ENCODE measurements around the gene PPOX. TPM values are rescaled to one million over a fixed set of nuclear protein-coding genes. Genes with fewer than 3 reads are reported as not detected.

PPOX gene
- total RNA-seq, 1 experiment from 2014 or later = 40.3 TPM

DNA sequence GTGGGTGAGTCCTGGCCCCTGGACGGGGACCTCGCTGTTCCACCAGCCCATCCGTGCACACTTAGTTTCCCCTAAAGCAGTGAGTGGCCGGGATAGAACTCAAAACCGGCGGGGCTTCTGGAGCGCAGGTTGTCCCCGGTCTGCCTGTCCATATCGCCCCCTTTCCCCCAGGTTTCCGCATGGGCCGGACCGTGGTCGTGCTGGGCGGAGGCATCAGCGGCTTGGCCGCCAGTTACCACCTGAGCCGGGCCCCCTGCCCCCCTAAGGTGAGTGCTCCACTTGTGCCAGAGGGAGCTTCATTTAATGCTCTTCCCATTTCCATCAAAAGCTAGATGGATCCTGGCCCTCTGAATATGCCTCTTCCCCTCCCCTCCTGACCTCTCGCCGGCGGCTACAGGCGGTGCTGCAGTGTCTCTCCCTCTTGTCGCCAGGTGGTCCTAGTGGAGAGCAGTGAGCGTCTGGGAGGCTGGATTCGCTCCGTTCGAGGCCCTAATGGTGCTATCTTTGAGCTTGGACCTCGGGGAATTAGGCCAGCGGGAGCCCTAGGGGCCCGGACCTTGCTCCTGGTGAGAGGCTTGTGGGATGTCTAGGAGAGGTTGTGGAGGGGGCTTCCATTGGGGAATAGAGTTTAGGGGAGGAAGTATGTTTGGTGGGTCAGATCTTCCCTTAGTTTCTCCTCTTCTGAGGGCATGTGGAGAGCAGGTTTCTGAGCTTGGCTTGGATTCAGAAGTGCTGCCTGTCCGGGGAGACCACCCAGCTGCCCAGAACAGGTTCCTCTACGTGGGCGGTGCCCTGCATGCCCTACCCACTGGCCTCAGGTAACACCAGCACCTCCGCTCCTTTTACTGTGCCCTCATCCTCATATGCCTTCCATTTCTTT lies 683 bp downstream of the PPOX start:
- no peak for DNase-seq
- no peaks in the 10 kb centered on the region for H3K9me3 ChIP-seq
- H3K27me3 ChIP-seq = no peaks in the 10 kb centered on the region
- peak overlapping the region; percentile 74 for H3K4me3 ChIP-seq
- peaks cover 45% of the 10 kb centered on the region for H3K36me3 ChIP-seq

DNA sequence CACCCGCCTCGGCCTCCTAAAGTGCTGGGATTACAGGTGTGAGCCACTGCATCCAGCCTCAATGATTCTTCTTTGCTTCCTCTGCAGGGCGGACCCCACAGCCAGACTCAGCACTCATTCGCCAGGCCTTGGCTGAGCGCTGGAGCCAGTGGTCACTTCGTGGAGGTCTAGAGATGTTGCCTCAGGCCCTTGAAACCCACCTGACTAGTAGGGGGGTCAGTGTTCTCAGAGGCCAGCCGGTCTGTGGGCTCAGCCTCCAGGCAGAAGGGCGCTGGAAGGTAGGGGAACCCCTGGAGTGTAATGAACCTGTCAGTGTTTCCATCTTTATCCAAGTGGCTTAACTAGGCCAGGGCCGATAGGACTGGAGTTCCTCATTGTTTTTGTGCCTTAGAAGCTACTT lies 2.7 kb downstream of the PPOX start:
- H3K36me3 ChIP-seq = peaks cover 48% of the 10 kb centered on the region

DNA sequence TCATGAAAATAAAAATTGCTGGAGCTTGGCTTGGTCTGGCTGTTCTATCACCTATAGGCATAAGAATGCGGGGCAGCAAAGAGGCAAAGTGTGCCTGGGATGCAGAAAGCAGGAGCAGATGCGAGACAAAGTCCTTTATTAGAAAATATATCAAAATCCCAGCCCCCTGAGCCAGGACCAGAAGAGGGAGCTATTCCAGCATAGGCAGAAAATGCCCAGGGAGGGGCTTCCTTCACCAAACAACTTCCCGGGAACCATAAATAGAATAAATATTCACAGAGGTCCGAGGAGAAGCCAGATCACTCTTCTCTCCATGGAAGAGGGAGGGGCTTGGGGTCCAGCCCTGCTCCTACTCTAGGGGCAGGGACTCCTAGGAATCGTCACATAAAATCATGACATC lies 5.0 kb downstream of the PPOX start:
- no peak for DNase-seq
- H3K9me3 ChIP-seq = no peaks in the 10 kb centered on the region
- H3K4me3 ChIP-seq = no peak overlapping the region
- H3K27me3 ChIP-seq = no peaks in the 10 kb centered on the region
- H3K36me3 ChIP-seq = peaks cover 57% of the 10 kb centered on the region

More for the DNA sequence above, 2.7 kb downstream of the PPOX start:
- Histone ChIP-seq H3K27me3 (no peaks in the 10 kb centered on the region), H3K4me3 (no peak overlapping the region), H3K9me3 (no peaks in the 10 kb centered on the region)
- DNase-seq = no peak

DNA sequence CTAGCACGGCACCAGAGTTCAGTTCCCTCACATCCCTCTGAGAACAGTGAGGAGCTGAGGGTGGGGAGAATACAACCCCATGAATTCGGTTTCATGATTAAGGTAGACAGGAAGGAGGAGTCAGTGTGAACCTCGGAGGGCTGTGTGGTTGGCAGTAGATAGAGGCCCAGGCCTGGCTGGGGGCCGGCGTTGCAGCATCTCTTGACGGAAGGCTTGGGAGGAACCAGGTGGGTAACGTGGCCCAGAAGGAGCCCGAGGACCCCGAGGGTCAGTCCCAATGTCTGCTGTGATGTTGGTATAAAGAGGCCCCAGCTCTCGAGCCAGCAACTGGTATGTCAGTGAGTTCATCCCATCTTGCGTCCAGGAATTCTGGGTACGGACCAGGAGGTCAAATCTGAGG lies 5.5 kb downstream of the PPOX start:
- DNase-seq = no peak
- Histone ChIP-seq H3K4me3 (no peak overlapping the region), H3K9me3 (no peaks in the 10 kb centered on the region), H3K27me3 (no peaks in the 10 kb centered on the region), H3K36me3 (peaks cover 59% of the 10 kb centered on the region)

DNA sequence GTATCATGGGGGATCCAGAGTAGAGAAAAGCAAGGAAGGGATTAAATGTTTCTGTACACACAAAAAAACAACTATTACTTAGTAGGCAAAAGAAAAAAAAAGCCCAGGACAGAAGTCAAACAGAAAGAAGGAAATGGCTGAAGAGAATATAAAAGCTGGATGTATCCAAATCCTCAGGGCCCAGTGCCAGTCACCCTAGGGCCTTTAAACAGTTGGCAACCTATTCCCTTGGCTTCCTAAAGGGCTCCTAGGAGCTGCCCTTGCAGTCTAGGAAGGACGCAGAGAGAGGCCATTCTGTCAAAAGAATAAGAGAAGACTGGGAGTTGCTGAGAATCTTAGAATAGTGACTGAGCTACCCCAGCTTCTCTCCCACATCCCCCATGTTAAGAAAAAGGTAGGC lies 6.1 kb downstream of the PPOX start:
- Histone ChIP-seq H3K9me3 (no peaks in the 10 kb centered on the region), H3K27me3 (no peaks in the 10 kb centered on the region), H3K4me3 (no peak overlapping the region), H3K36me3 (peaks cover 59% of the 10 kb centered on the region)
- no peak for DNase-seq

DNA sequence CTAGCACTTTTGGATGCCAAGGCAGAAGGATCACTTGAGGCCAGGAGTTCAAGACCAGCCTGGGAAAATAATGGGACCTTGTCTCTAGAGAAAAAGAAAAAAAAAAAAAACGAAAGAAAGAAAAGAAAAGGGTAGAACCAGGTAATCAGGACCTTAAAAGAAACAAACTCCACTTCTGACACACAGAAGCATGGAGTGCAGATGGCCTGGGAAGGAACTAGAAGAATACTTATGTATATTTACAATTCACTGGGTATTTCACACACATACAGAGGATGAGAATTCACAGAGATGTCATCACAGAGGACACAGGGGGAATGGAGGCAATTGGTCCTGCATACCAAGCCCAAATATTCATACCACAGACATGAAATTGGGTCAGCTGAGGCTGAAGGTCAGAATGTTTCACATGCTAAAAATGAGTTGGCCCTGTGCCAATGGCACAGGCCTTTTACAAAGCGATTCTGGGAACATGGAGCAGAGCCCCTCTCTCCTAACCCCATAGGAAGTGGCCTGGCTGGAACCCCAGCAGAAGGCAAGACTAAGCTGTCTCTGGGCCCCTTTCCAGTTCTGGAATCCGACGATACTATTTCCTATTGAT lies 6.7 kb downstream of the PPOX start:
- Histone ChIP-seq H3K36me3 (peaks cover 59% of the 10 kb centered on the region), H3K27me3 (no peaks in the 10 kb centered on the region), H3K9me3 (no peaks in the 10 kb centered on the region), H3K4me3 (no peak overlapping the region)
- peak; percentile 41 for DNase-seq

DNA sequence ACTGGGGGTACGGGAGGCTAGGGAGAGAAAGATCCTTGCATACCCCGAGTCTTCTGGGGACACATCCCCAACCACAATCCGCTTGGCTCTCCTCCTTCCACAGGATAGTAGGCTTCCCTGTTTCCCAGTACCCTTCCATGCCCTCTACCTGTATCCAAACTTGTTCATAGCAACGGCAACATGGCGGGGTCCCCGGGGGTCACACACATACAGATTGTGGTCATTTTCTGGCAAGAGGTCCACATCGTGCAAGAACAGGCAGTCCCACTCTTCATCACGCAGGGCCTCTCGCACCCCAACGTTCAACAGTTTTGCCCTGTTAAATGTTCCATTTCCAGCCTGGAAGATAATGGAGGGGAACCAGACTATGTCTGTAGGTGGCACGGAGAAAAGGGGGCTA lies 7.5 kb downstream of the PPOX start:
- H3K4me3 ChIP-seq = no peak overlapping the region
- H3K9me3 ChIP-seq = no peaks in the 10 kb centered on the region
- no peaks in the 10 kb centered on the region for H3K27me3 ChIP-seq
- peaks cover 58% of the 10 kb centered on the region for H3K36me3 ChIP-seq
- no peak for DNase-seq

DNA sequence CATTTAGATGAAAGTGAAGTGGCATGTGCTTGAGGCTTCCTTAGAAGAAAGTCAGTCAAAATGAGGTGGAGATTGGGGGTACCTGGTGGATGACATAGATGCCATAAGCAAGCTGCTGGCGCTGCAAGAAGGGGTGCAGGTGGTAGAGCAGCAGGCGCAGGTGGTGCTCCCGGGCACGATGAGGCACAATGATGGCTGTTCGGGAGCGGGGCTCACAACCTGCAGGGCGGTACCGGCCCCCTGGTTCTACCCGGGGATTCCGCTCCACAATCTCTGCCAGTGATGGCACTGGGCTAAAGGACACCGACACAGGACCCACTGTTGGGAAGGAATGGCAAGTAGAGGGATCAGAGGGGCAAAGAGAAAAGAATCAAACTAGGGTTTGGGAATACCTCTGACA lies 8.7 kb downstream of the PPOX start:
- no peaks in the 10 kb centered on the region for H3K27me3 ChIP-seq
- H3K9me3 ChIP-seq = no peaks in the 10 kb centered on the region
- H3K4me3 ChIP-seq = no peak overlapping the region
- H3K36me3 ChIP-seq = peaks cover 50% of the 10 kb centered on the region
- DNase-seq = no peak

DNA sequence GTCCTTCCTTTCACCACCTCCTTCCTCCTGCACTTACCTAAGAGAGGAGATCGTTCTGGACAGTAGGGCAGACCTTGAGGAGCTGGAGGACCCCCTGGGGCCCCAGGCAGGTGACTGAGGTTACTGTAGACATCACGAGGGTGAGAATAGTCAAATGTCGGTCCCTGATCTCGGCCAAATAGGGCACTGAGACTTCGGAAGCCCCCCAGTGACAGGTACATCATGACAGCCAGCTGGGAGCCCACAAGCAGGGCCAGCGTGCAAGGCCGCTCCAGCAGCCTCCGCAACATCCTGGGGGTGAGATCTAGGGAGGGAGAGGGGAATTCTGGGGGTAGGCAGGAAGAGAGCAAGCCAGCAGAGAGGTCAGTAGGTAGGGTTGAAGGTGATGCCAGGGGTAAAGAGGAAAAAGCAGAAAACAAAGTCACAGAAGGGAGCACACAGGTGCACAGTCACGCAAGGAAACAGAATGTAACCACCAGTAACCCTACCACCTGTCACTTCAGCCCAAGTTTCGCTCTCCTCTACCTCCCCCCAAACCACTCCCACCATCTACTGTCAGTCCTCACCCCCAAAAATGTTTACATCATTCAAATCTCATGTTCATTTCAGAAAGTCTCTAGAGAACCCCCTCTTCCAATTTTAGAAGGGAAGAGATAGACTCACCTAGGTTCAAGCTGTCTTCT lies 9.7 kb downstream of the PPOX start:
- DNase-seq = no peak
- Histone ChIP-seq H3K9me3 (no peaks in the 10 kb centered on the region), H3K36me3 (peaks cover 43% of the 10 kb centered on the region), H3K27me3 (no peaks in the 10 kb centered on the region), H3K4me3 (no peak overlapping the region)

DNA sequence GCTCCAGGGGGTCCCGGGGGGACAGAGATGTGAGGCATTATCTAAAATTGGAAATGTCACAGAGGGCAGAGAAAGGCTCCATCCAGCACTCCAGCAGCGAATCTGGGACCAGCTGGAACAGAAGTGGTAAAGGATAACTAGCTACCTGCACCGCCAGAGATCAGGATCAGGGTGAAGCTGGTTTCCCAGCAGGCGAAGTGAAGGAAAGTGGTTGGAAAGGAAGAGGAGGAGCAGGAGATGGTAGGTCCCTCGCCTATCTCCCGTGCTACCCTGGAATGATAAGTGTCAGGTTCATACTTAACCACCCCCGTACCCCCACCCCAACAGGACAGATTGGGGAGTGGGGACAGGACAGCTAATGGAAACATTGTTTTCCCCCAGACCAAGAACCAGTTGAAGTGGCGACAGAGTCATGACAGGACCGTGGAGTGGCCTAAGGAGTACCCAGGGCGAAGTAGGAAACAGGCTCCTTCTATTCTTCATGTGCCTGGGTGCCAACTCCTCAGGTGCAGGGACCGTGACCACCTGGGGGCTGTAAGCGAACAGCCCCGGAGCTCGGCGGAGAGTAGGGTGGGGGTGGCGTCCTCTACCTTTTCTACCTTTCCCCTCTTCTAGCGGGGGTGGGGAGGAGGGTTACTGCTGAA lies 10.4 kb downstream of the PPOX start:
- Histone ChIP-seq H3K36me3 (peaks cover 37% of the 10 kb centered on the region), H3K27me3 (no peaks in the 10 kb centered on the region), H3K9me3 (no peaks in the 10 kb centered on the region), H3K4me3 (peak overlapping the region; percentile 91)
- no peak for DNase-seq

DNA sequence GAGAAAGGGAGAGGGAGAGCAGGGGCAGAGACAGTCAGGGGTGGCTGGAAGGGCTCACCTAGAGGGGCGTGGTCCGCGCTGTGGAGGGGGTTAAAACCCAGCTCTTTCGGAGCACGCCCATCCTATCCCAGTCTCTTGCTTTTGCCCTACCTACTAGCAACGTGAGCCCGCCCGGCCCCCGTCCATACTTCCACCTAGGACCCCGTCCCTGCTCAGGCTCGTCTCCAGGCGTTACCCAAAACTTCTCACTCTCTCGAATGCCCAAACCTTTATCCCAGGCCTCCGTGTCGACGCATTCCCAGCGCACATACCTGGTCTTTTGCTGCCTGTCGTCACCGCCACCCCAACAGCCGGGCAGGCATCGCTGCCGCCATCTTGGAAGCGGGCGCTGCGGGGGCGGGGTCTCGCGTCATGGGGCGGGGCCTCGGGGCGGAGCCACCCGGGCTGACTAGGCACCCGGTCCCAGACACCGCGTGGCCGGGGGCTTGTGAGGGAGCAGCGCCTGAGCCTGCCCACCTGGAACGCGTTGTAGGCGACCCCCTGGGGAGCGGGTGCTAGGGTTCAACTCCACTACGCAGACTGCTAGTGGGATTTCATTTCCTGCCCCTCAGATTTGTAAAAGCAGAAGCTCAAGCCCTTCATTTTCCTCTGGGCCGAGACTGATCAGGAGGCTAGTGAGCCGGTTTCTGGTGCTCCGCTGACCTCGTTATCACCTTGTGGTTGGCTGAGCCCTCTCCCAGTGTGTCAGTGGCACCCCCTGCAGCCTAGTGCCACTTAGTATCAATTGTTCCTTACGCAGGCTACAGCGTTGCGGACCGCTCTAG lies 11.1 kb downstream of the PPOX start, which contains the start of gene B4GALT3:
TSS of gene B4GALT3 (minus strand) at position 396 of the 824 bp plus-strand sequence. CDS start 1,447 bp downstream, outside the sequence.
- H3K9me3 ChIP-seq = no peaks in the 10 kb centered on the region
- peaks cover 29% of the 10 kb centered on the region for H3K36me3 ChIP-seq
- peak; percentile 88 for DNase-seq
- H3K4me3 ChIP-seq = peak within 1 kb of the TSS; percentile 91
- H3K27me3 ChIP-seq = no peaks in the 10 kb centered on the region

DNA sequence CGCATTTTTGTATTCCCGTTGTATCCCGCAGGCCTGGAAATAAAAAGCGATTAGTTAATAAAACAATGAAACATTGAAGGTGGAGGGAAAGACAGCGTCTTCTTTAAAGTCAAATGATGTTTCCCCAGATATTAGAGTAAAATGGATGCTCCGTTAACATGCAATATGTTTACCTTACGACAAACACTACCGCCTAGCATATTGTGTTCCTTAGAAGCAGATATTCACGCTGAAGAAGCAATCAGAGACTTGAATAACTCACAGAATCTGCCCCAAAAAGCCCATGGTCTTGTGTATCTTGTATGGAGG lies 11.7 kb downstream of the PPOX start:
- no peak for DNase-seq
- H3K4me3 ChIP-seq = peak overlapping the region; percentile 91

DNA sequence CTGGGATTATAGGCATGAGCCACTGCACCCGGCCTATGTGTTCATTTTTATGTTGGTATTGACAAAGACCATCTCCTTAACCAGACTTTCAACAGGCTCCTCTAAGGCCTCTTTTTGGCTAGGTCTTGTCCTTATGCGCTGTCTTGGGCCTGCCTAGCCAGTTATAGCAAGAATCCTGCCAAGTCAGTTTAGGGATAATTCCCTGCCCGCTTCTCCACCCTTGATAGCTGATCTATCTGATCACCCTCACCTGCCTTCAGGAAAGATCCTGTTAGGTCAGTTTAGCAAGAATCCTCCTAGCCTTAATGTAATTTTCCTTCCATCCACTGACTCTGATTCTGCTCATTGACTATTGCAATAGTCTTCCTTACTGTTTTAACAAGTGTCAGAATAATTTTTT lies 13.5 kb downstream of the PPOX start:
- no peak for DNase-seq
- Histone ChIP-seq H3K36me3 (peaks cover 9% of the 10 kb centered on the region), H3K9me3 (no peaks in the 10 kb centered on the region), H3K4me3 (no peak overlapping the region), H3K27me3 (no peaks in the 10 kb centered on the region)

More for the DNA sequence above, 11.7 kb downstream of the PPOX start:
- Histone ChIP-seq H3K9me3 (no peaks in the 10 kb centered on the region), H3K27me3 (no peaks in the 10 kb centered on the region), H3K36me3 (peaks cover 24% of the 10 kb centered on the region)

DNA sequence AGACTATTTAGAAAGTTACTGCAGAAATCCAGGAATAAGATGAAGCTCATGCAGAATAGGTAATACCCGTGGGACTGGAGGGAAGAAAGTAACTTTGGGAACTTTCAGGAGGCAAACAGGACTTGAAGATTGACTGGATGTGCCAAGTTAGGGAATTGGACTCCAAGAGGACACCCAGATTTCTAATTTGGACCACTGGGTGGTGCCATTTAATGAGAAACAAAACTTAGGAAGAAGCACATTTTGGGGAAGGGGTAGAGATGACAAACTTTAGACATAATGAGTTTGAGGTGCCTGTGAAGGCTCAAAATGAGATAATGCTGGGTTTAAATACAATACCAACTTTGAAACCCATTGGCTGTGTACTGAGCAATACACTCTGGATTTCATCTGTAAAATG lies 14.4 kb downstream of the PPOX start:
- H3K27me3 ChIP-seq = no peaks in the 10 kb centered on the region
- no peaks in the 10 kb centered on the region for H3K9me3 ChIP-seq
- DNase-seq = no peak
- no peak overlapping the region for H3K4me3 ChIP-seq
- H3K36me3 ChIP-seq = peaks cover 2% of the 10 kb centered on the region

DNA sequence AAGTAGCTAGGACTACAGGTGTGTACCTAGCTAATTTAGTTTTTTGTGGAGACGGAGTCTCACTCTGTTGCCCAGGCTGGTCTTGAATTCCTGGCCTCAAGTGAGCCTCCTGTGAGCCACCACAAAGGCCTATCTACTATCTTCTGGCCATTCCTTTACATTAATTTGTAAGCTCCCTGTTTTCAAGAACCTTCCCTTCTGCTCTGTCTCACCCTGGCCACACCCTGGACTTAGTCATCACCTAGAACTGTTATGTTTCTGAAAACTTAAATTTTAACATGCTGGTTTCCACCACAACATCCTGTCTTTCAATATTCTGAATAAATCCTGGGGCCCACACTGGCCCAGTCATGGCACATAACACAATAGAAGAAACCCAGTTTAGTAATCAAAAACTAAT lies 16.0 kb downstream of the PPOX start:
- H3K27me3 ChIP-seq = no peaks in the 10 kb centered on the region
- H3K4me3 ChIP-seq = no peak overlapping the region
- H3K9me3 ChIP-seq = no peaks in the 10 kb centered on the region
- peak; percentile 56 for DNase-seq
- H3K36me3 ChIP-seq = no peaks in the 10 kb centered on the region

DNA sequence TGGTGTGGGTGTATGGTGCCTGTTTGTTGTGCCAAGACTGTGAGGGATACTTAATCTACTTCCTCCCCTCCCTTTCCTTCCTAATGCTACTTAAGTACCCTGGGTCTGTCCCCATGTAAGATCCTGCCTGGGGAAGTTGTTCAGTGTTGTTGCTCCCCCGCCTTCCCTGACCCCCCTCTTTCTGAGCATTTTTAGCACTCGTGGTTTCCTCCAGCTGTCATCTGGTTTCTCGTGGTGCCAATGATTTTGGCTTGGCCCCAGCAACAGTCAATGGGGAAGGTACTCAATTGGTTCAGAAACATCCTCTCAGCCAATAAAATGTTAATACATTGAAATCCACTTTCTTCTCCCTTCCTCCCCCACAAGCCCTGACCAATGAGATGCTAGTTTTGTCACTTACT lies 19.1 kb downstream of the PPOX start:
- peak; percentile 56 for DNase-seq
- Histone ChIP-seq H3K27me3 (no peaks in the 10 kb centered on the region), H3K4me3 (no peak overlapping the region), H3K36me3 (peaks cover 6% of the 10 kb centered on the region; the same call in 1 of the 2 replicates), H3K9me3 (no peaks in the 10 kb centered on the region)

Data from MG63 (cell line).